Stimulated activated CD4-positive, alpha-beta T cell treated with anti-CD3 and anti-CD28 coated beads, TNF-alpha, amount 100 ng/mL, for 48 hours (primary cell): ENCODE data around the gene SYT7.
A peak's percentile ranks its signal among the peaks of the same experiment; 100 is the strongest.
"Not testable (repeated sequence)": the region's sequence is repeated elsewhere in the genome, so short reads cannot be mapped to it uniquely, and the experiment has no call there.

Source experiments
- DNase-seq, 3 donors: peaks; one replicate each; pipeline ENCODE4 v3.0.0-alpha.2; 2020; ENCODE audit warnings: low read depth in 3 of 3

The SYT7 gene

GRCh38 chr11:61581030-61581928, at the start of gene SYT7:
SYT7 (minus strand) TSS chr11:61581076; CDS start chr11:61580820, 256 bp downstream.
- peak; percentile 91 to 95 (median 94) for DNase-seq

- DNase-seq: no peak
These were observed 49.2 kb upstream of the SYT7 start for GRCh38 chr11:61630089-61630488.

GRCh38 chr11:61629082-61629833, 48.4 kb upstream of the SYT7 start:
- no peak for DNase-seq

- DNase-seq: no peak
These were observed 47.7 kb upstream of the SYT7 start for GRCh38 chr11:61628662-61628970.

- DNase-seq: peak; percentile 8 to 33 (median 26)
These were observed 47.2 kb upstream of the SYT7 start for GRCh38 chr11:61627850-61628661.

GRCh38 chr11:61626580-61627380, 45.9 kb upstream of the SYT7 start:
- no peak for DNase-seq

- no peak for DNase-seq
These were observed 44.6 kb upstream of the SYT7 start for GRCh38 chr11:61625525-61625924.

GRCh38 chr11:61621917-61622585, 41.2 kb upstream of the SYT7 start:
- DNase-seq: no peak

GRCh38 chr11:61619471-61620226, 38.8 kb upstream of the SYT7 start:
- no peak for DNase-seq

GRCh38 chr11:61618978-61619377, 38.1 kb upstream of the SYT7 start:
- no peak for DNase-seq

- no peak for DNase-seq
These were observed 36.6 kb upstream of the SYT7 start for GRCh38 chr11:61617515-61617914.

- no peak for DNase-seq
These were observed 35.6 kb upstream of the SYT7 start for GRCh38 chr11:61616434-61616833.

- not testable (repeated sequence) for DNase-seq
These were observed 33.9 kb upstream of the SYT7 start for GRCh38 chr11:61614782-61615181.

GRCh38 chr11:61613870-61614269, 33.0 kb upstream of the SYT7 start:
- no peak for DNase-seq

- DNase-seq: no peak
These were observed 32.2 kb upstream of the SYT7 start for GRCh38 chr11:61613051-61613450.

GRCh38 chr11:61611309-61611708, 30.4 kb upstream of the SYT7 start:
- no peak for DNase-seq

- DNase-seq: no peak
These were observed 30.0 kb upstream of the SYT7 start for GRCh38 chr11:61610905-61611304.

GRCh38 chr11:61609980-61610366, 29.1 kb upstream of the SYT7 start:
- DNase-seq: no peak

GRCh38 chr11:61609000-61609979, 28.4 kb upstream of the SYT7 start:
- no peak for DNase-seq
